ENCODE measurements around the gene ETFA. TPM values are rescaled to one million over a fixed set of nuclear protein-coding genes. Genes with fewer than 3 reads are reported as not detected.

Gene ETFA
- total RNA-seq, 2 experiments from 2014 or later = 159 to 164 TPM

- ChIA-PET CTCF (no interaction called here), POLR2A (no interaction called here)
- H3K4me1 Mint-ChIP-seq (ENCODE audit: low read depth) = no peaks in the 10 kb centered on the region
Measured at GRCh38 chr15:76200641-76201105, 110.6 kb downstream of the ETFA start.

DNA sequence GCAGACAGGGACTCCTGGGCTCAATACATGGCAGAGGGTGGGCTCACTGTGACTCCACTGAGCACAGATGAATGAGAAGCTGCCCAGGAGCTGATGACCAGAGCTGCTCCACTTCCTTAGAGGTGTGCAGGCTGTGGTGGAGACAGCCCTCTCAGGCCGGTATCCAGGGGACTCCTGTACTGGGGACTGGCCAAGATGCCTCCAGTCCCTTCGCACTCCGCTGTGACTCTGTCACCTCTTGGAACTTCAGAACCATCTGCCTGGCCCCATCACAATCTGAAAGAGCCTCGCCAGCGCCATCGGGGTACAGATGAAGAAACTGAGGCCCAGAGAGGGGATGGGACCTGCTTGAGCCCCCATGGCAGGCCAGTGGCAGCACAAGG is 111.2 kb downstream of the ETFA start:
- ChIA-PET POLR2A (no interaction called here), CTCF (no interaction called here)
- intact Hi-C loops (cut with micrococcal nuclease) = no loop called here
- no peak for DNase-seq
- H3K4me3 Mint-ChIP-seq = no peak overlapping the region
- H3K27me3 Mint-ChIP-seq = no peaks in the 10 kb centered on the region
- H3K9me3 Mint-ChIP-seq = no peaks in the 10 kb centered on the region
- no peak overlapping the region for H3K27ac Mint-ChIP-seq
- no peak for TF ChIP-seq CTCF (IDR thresholded peaks at IDR 0.05)
- H3K4me1 Mint-ChIP-seq (ENCODE audit: low read depth) = no peaks in the 10 kb centered on the region
- H3K36me3 Mint-ChIP-seq (ENCODE audit: low read depth) = no peaks in the 10 kb centered on the region
- no peak for ATAC-seq

More at GRCh38 chr15:76200641-76201105, 110.6 kb downstream of the ETFA start:
- Mint-ChIP-seq H3K27me3 (no peaks in the 10 kb centered on the region), H3K4me3 (no peak overlapping the region), H3K9me3 (no peaks in the 10 kb centered on the region), H3K27ac (no peak overlapping the region), H3K36me3 (ENCODE audit: low read depth) (no peaks in the 10 kb centered on the region)
- no peak for TF ChIP-seq CTCF (IDR thresholded peaks at IDR 0.05)
- intact Hi-C loops (cut with micrococcal nuclease) = no loop called here
- DNase-seq (no peak), ATAC-seq (no peak)

DNA sequence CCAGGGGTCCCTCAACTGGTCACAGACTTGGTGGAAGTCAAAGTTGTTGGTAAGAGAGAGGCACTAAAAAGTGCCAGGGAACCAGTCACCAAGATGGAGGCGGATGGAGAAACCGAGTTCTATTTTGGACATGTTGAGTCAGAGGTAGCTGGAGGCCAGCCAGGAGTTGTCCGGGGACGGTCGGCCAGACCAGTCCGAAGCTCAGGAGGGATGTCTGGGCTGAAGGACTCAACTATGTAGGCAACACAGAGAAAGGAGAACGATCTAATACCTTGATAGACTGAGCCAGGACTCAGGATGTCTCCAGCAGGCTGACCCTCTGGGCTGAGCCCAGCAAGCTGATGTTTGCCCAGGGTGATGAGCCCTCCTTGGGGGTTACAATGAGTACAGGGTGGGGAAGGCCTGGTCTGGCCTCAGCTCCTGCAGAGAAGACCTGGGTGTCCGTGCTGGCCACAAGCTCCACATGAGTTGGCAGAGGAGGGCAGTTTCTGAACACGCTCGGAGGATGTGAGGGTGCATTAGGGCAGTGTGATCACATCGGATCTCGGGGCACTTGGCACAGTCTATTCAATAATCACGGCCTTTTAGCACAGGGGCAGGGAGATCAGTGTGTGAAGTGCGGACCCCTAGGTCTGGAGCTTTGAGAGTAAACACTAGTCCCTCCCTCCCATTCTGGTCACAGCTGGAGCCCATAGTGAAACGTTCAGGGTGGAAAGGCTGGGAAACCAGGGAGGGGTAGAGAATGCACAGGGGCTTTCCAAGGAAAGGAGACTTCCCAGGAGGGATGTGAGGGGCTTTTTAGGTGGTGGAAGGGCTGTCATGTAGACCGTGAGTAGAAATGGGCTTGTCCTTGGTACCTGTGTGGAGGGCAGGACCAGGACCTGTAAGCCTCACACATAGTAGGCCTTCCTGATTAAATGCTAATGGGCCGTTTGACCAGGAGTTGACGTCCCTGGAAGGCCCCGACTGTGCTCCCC is 111.9 kb downstream of the ETFA start:
- CTCF ChIA-PET = no interaction called here
- intact Hi-C loops (cut with micrococcal nuclease) = no loop called here

GRCh38 chr15:76198456-76199105 is 112.7 kb downstream of the ETFA start:
- intact Hi-C loops (cut with micrococcal nuclease) = no loop called here
- no peak overlapping the region for H3K4me3 Mint-ChIP-seq
- CTCF ChIA-PET = no interaction called here
- POLR2A ChIA-PET = no interaction called here
- ATAC-seq (no peak), DNase-seq (no peak)
- H3K4me1 Mint-ChIP-seq (ENCODE audit: low read depth) = no peaks in the 10 kb centered on the region
- no peaks in the 10 kb centered on the region for H3K9me3 Mint-ChIP-seq
- no peaks in the 10 kb centered on the region for H3K36me3 Mint-ChIP-seq (ENCODE audit: low read depth)
- H3K27me3 Mint-ChIP-seq = no peaks in the 10 kb centered on the region
- TF ChIP-seq CTCF (IDR thresholded peaks at IDR 0.05) = no peak
- no peak overlapping the region for H3K27ac Mint-ChIP-seq

More for the DNA sequence above, 111.9 kb downstream of the ETFA start:
- no peak for TF ChIP-seq CTCF (IDR thresholded peaks at IDR 0.05)
- Mint-ChIP-seq H3K4me3 (no peak overlapping the region), H3K4me1 (ENCODE audit: low read depth) (no peaks in the 10 kb centered on the region), H3K9me3 (no peaks in the 10 kb centered on the region), H3K27ac (no peak overlapping the region), H3K36me3 (ENCODE audit: low read depth) (no peaks in the 10 kb centered on the region), H3K27me3 (no peaks in the 10 kb centered on the region)
- POLR2A ChIA-PET = no interaction called here
- DNase-seq (no peak), ATAC-seq (no peak)

All from activated CD8-positive, alpha-beta T cell treated with anti-CD3 and anti-CD28 coated beads for 36 hours (primary cell).